ENCODE results near the gene FURIN. TPM values are rescaled to one million over a fixed set of nuclear protein-coding genes. Genes with fewer than 3 reads are reported as not detected.

Gene FURIN
- total RNA-seq, 4 donors from 2014 or later: 58.7 to 121 (median 92.3) TPM

DNA sequence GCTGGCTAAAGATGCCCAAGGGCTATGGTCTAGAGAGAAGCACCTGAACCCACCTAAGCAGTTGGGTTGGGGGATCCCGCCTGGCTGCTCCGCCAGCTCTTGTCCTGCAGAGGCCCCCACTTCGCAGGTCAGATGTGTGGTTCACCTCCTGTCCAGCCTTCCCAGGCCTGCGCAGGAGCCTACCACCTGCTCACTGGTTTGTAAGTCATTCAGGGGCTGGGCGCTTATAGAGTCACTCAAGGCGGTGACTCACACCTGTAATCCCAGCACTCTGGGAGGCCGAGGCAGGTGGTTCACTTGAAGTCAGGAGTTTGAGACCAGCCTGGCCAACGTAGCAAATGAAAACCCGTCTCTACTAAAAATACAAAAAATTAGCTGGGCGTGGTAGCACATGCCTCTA is 3.9 kb upstream of the FURIN start:
- no peak for DNase-seq (ENCODE audit: low spot score)
- TF ChIP-seq, protein P1, sequence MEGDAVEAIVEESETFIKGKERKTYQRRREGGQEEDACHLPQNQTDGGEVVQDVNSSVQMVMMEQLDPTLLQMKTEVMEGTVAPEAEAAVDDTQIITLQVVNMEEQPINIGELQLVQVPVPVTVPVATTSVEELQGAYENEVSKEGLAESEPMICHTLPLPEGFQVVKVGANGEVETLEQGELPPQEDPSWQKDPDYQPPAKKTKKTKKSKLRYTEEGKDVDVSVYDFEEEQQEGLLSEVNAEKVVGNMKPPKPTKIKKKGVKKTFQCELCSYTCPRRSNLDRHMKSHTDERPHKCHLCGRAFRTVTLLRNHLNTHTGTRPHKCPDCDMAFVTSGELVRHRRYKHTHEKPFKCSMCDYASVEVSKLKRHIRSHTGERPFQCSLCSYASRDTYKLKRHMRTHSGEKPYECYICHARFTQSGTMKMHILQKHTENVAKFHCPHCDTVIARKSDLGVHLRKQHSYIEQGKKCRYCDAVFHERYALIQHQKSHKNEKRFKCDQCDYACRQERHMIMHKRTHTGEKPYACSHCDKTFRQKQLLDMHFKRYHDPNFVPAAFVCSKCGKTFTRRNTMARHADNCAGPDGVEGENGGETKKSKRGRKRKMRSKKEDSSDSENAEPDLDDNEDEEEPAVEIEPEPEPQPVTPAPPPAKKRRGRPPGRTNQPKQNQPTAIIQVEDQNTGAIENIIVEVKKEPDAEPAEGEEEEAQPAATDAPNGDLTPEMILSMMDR (IDR thresholded peaks at IDR 0.05): no peak
- no peak for ATAC-seq (ENCODE audit: low FRiP score)

DNA sequence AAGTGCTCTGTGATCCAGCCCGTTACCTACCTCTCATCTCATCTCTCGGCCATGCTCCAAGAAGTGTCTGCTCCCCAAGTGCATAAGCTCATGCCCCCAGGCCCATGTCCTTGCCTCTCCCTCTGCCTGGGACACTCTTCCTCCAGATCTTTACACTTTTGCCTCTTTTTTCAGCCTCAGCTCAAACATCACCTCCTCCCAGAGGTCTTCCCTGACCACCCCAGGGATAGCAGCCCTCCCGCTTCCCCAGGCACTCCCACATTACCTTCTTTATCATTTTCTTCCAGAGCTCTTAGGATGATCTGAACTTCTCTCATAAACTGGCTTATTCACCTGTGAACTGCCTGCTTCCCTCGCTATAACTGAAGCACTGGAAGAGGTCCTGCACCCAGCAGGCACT is 2.7 kb upstream of the FURIN start:
- ATAC-seq (ENCODE audit: low FRiP score): no peak
- DNase-seq (ENCODE audit: low spot score): no peak
- TF ChIP-seq, protein P1 (IDR thresholded peaks at IDR 0.05): no peak

DNA sequence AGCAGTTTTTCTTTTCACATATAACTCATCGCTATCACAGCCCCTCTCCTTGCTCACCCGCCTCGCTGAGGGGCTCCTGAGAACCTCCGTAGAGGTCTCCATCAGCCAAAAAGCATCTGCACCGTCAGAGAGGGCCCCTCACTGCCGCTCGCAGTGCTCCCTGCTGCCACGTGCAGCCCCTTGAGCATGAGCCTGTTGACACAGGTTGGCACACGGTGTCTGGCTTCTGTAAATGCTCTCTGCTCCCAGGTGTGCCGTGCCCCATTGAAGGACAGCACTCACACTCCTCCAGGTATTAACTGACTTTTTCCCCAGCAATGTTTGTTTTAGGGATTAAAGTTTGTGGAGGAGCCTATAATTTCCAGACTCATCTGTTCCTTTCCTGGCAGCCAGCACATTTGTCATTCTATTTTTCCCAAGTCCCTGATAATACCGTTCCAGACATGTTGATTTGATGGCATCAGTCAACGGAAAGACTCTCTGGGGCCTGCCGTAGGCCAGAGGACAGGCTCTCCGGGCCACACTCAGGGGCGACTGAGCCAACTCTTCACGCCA is 2.1 kb upstream of the FURIN start:
- TF ChIP-seq, protein P1 (IDR thresholded peaks at IDR 0.05): no peak
- ATAC-seq (ENCODE audit: low FRiP score) (no peak), DNase-seq (ENCODE audit: low spot score) (no peak)

DNA sequence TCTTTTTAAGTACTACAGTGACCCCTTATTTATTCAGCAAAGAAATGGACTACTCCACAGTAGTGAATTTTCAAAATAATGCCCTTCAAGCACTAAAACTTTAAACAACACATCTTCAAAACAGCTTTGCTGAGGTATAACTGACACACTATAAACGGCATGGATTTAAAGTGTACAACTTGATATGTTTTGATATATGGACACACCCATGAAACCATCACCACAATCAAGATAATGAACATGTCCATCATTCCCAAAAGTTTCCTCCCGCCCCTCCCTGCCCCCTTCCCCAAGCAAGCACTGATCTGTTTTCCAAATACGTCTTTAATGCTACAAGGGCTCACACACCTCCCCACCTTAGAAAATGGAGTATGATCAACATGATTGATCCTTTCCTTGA is 1.6 kb upstream of the FURIN start:
- DNase-seq (ENCODE audit: low spot score): no peak
- TF ChIP-seq, protein P1 (IDR thresholded peaks at IDR 0.05): no peak
- no peak for ATAC-seq (ENCODE audit: low FRiP score)

DNA sequence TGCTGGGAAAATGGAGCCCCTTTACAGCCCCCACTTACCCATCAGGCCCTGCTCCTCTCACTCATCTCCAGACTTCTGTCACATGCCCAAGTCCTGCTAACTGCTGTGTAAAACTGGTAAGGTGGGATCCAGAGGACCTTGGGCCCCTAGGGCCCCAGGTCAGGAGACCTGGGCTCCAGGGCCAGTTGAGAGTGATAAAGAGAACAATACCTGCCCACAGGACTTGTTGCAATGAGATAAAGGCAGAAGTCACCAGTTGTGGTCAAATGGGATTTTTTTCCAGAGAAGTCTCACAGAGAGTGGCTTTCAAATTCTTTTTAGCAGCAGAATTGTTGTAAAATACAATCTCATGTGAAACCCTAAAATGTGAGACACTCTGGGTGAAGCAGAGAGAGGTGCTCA is 753 bp downstream of the FURIN start:
- ATAC-seq (ENCODE audit: low FRiP score): no peak
- DNase-seq (ENCODE audit: low spot score): no peak
- TF ChIP-seq, protein P1 (IDR thresholded peaks at IDR 0.05): no peak

DNA sequence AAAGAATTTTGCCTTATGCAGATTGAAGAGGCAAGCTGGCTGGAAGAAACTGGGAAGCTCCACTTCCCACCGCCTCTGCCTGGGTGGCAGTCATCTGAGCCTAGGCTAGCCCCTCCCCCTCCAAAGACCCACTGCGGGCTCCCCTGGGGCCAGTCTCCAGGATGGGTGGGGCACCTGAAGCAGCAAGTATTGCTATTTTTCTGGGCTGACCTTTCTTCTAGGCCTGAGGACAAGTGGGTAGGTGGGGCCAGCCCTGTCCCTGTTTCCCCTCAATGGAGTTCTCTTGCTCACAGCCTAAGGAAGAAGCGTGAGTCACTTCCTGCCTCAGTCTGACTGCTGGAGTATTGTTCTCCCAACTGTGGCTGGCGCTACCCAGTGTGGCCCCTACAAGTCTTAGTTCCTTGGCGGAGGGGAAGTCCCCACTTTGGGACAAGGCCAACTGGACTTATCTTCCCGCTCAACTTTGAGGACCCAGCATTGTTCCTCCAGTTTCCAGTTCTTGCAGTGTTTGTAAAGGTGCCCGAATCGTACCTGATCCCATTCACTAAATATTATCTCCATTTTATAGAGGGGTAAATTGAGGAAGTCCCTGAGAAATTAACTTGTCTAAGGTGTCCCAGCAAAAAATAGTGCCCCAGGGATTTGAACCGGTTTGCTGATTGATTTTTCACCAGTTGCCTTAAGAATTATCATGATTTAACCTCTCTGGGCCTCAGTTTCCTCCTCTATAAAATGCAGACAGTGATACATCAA is 1.4 kb downstream of the FURIN start:
- DNase-seq (ENCODE audit: low spot score): no peak
- ATAC-seq (ENCODE audit: low FRiP score): peak; percentile 69
- TF ChIP-seq, protein P1 (IDR thresholded peaks at IDR 0.05): no peak
